Skeletal muscle satellite cell (primary cell): ENCODE data around the gene DACT2.
"Not testable (repeated sequence)": the region's sequence is repeated elsewhere in the genome, so short reads cannot be mapped to it uniquely, and the experiment has no call there.

ENCODE experiments used
- H3K27me3 ChIP-seq: 2 replicates; pipeline ENCODE4 v1.7.0; 2013; ENCODE audit warnings: low read length; ENCODE audit not compliant: control insufficient read depth, insufficient read depth
- H3K36me3 ChIP-seq: 2 replicates; pipeline ENCODE4 v1.7.0; 2013; ENCODE audit warnings: mild to moderate bottlenecking, control low read depth, low read length; ENCODE audit not compliant: insufficient read depth
- H3K4me1 ChIP-seq: 2 replicates; pipeline ENCODE4 v1.7.0; 2013; ENCODE audit warnings: low read length; ENCODE audit not compliant: control insufficient read depth, insufficient read depth
- H3K4me2 ChIP-seq: 2 replicates; pipeline ENCODE4 v1.7.0; 2013; ENCODE audit warnings: mild to moderate bottlenecking, low read length
- H3K4me3 ChIP-seq: 2 replicates; pipeline ENCODE4 v1.7.0; 2013; ENCODE audit warnings: low read length
- H3K9ac ChIP-seq: 2 replicates; pipeline ENCODE4 v1.7.0; 2013; ENCODE audit warnings: mild to moderate bottlenecking, low read depth, low read length, moderate library complexity
- H3K9me3 ChIP-seq: replicated peaks from 2 replicates; pipeline ENCODE4 v1.7.0; 2013; ENCODE audit warnings: mild to moderate bottlenecking, control low read depth, low read length

Gene DACT2

DNA sequence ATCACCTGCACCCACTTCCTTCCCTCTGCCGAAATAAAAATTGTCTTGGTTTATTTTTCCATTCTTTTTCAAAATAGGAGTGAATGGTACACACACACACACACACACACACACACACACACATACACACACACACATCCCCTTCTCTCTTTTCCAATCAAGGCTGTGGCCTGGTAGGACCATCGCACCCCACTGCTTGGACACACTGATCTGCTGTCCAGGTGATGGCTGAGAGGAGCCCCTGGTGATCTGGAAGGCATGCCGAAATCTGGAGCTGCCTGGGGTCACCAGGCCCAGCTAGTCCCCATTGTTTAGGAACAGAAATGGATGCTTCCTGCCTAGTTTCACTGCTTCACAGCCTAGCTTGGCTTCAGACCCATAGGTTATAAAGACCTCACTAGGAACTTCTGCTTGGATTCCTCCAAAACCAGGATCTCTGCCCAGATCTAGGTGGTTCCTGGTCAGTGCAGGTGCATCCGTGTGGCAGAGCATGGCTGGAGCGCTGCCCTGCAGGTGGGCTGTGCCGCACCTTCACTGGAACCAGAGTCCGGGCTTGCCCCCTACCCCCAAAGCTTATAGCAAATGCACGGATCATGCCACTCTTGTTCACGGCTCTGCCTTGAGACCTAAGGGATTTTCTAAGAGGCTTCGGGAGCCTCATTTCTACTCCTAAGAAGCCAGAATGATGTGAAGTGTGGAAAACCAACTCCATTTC, 42.9 kb upstream of the DACT2 start:
- no peaks in the 10 kb centered on the region for H3K27me3 ChIP-seq
- no peak overlapping the region for H3K4me2 ChIP-seq
- H3K4me3 ChIP-seq = no peak overlapping the region
- peaks cover 6% of the 10 kb centered on the region for H3K9me3 ChIP-seq
- H3K36me3 ChIP-seq = no peaks in the 10 kb centered on the region
- no peaks in the 10 kb centered on the region for H3K4me1 ChIP-seq
- no peak overlapping the region for H3K9ac ChIP-seq

- Histone ChIP-seq H3K9ac (no peak overlapping the region), H3K4me1 (no peaks in the 10 kb centered on the region), H3K4me3 (no peak overlapping the region), H3K4me2 (no peak overlapping the region), H3K9me3 (peaks cover 6% of the 10 kb centered on the region), H3K27me3 (no peaks in the 10 kb centered on the region), H3K36me3 (no peaks in the 10 kb centered on the region)
Observed at GRCh38 chr6:168361766-168362165, 42.2 kb upstream of the DACT2 start.

GRCh38 chr6:168359794-168360193, 40.2 kb upstream of the DACT2 start:
- Histone ChIP-seq H3K4me1 (no peaks in the 10 kb centered on the region), H3K9ac (no peak overlapping the region), H3K27me3 (no peaks in the 10 kb centered on the region), H3K36me3 (no peaks in the 10 kb centered on the region), H3K4me2 (no peak overlapping the region), H3K9me3 (peaks cover 6% of the 10 kb centered on the region), H3K4me3 (no peak overlapping the region)

GRCh38 chr6:168358842-168359420, 39.4 kb upstream of the DACT2 start:
- Histone ChIP-seq H3K36me3 (no peaks in the 10 kb centered on the region), H3K4me1 (no peaks in the 10 kb centered on the region), H3K4me2 (no peak overlapping the region), H3K27me3 (no peaks in the 10 kb centered on the region), H3K9me3 (peaks cover 6% of the 10 kb centered on the region), H3K4me3 (no peak overlapping the region), H3K9ac (no peak overlapping the region)

- H3K4me2 ChIP-seq, H3K4me1 ChIP-seq, H3K4me3 ChIP-seq, H3K9ac ChIP-seq, H3K9me3 ChIP-seq, H3K27me3 ChIP-seq, H3K36me3 ChIP-seq: not testable (repeated sequence)
Observed at GRCh38 chr6:168356872-168357271, 37.3 kb upstream of the DACT2 start.

- no peak overlapping the region for H3K4me3 ChIP-seq
- no peaks in the 10 kb centered on the region for H3K36me3 ChIP-seq
- H3K4me2 ChIP-seq = no peak overlapping the region
- H3K4me1 ChIP-seq = no peaks in the 10 kb centered on the region
- no peaks in the 10 kb centered on the region for H3K9me3 ChIP-seq
- H3K27me3 ChIP-seq = no peaks in the 10 kb centered on the region
- no peak overlapping the region for H3K9ac ChIP-seq
Observed at GRCh38 chr6:168355716-168356522, 36.3 kb upstream of the DACT2 start.

DNA sequence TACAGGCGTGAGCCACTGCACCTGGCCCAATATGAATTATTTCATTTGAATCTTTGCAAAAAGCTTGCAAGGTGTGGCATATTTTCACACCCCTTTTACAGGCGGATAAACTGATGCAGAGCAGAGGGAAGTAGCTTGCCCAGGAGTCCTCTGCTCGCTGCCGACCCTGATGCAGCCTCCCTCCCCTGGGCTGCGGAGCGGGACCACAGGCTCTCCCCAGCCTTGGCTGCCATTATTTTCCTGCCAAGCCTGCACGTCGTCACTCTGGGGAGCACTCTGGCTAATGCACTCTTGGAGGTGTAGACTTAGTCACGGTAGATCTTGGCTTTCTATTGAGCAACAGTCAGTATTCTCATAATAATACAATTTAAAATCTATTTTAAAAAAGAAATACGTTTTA, 34.8 kb upstream of the DACT2 start:
- no peaks in the 10 kb centered on the region for H3K36me3 ChIP-seq
- no peak overlapping the region for H3K4me2 ChIP-seq
- no peaks in the 10 kb centered on the region for H3K4me1 ChIP-seq
- H3K27me3 ChIP-seq = no peaks in the 10 kb centered on the region
- no peak overlapping the region for H3K9ac ChIP-seq
- no peaks in the 10 kb centered on the region for H3K9me3 ChIP-seq
- no peak overlapping the region for H3K4me3 ChIP-seq

DNA sequence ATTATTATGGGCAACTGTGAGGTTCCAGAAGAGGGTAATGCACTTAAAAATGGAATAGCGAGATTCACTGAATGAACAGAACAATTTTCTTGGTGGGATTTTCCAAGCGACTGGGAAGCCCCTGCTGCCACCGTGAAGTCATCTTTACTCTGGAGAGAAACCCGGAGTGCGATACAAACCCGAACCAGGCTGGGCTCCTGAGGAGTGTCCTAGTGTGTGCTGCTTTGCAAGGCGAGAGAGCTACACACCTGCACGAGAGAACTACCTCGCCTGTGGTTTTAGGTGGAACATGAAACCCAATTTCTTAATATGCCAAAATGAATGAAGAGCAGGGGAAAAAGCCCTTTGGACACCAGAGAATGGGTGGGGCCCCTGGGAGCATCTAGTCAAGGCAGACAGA, 33.5 kb upstream of the DACT2 start:
- no peaks in the 10 kb centered on the region for H3K36me3 ChIP-seq
- H3K27me3 ChIP-seq = no peaks in the 10 kb centered on the region
- no peak overlapping the region for H3K4me2 ChIP-seq
- no peak overlapping the region for H3K9ac ChIP-seq
- no peaks in the 10 kb centered on the region for H3K4me1 ChIP-seq
- no peak overlapping the region for H3K4me3 ChIP-seq
- no peaks in the 10 kb centered on the region for H3K9me3 ChIP-seq

DNA sequence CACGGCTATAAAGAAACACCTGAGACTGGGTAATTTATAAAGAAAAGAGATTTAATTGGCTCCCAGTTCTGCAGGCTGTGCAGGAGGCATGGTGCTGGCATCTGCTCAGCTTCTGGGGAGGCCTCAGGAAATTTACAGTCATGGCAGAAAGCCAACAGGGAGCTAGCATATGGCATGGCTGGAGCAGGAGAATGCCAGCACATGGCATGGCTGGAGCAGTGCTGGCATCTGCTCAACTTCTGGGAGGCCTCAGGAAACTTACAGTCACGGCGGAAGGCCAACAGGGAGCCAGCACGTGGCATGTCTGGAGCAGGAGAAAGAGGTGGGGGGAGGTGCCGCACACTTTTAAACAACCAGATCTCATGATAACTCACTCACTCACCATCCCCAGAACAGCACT, 32.5 kb upstream of the DACT2 start:
- H3K4me3 ChIP-seq = no peak overlapping the region
- no peak overlapping the region for H3K4me2 ChIP-seq
- H3K27me3 ChIP-seq = no peaks in the 10 kb centered on the region
- H3K9ac ChIP-seq = no peak overlapping the region
- H3K36me3 ChIP-seq = no peaks in the 10 kb centered on the region
- H3K4me1 ChIP-seq = no peaks in the 10 kb centered on the region
- no peaks in the 10 kb centered on the region for H3K9me3 ChIP-seq

GRCh38 chr6:168349718-168350210, 30.2 kb upstream of the DACT2 start:
- Histone ChIP-seq H3K27me3 (no peaks in the 10 kb centered on the region), H3K9me3 (peaks cover 5% of the 10 kb centered on the region), H3K4me1 (no peaks in the 10 kb centered on the region), H3K36me3 (no peaks in the 10 kb centered on the region), H3K9ac (no peak overlapping the region), H3K4me2 (no peak overlapping the region), H3K4me3 (no peak overlapping the region)

- Histone ChIP-seq H3K27me3 (no peaks in the 10 kb centered on the region), H3K9me3 (peaks cover 7% of the 10 kb centered on the region), H3K4me1 (no peaks in the 10 kb centered on the region), H3K4me3 (no peak overlapping the region), H3K36me3 (no peaks in the 10 kb centered on the region), H3K9ac (no peak overlapping the region), H3K4me2 (no peak overlapping the region)
Observed at GRCh38 chr6:168348186-168348585, 28.6 kb upstream of the DACT2 start.
